ENCODE results near the gene CD164.

The CD164 gene

GRCh38 chr6:109362102-109362884, 20.0 kb downstream of the CD164 start:
- no peak for DNase-seq (ENCODE audit: low spot score)
- TF ChIP-seq, protein P1, sequence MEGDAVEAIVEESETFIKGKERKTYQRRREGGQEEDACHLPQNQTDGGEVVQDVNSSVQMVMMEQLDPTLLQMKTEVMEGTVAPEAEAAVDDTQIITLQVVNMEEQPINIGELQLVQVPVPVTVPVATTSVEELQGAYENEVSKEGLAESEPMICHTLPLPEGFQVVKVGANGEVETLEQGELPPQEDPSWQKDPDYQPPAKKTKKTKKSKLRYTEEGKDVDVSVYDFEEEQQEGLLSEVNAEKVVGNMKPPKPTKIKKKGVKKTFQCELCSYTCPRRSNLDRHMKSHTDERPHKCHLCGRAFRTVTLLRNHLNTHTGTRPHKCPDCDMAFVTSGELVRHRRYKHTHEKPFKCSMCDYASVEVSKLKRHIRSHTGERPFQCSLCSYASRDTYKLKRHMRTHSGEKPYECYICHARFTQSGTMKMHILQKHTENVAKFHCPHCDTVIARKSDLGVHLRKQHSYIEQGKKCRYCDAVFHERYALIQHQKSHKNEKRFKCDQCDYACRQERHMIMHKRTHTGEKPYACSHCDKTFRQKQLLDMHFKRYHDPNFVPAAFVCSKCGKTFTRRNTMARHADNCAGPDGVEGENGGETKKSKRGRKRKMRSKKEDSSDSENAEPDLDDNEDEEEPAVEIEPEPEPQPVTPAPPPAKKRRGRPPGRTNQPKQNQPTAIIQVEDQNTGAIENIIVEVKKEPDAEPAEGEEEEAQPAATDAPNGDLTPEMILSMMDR (IDR thresholded peaks at IDR 0.05; ENCODE audit: extremely low read depth, missing control alignments), result no peak

- no peak for DNase-seq (ENCODE audit: low spot score)
Measured at GRCh38 chr6:109360791-109361190, 21.5 kb downstream of the CD164 start.

GRCh38 chr6:109360281-109360680, 22.0 kb downstream of the CD164 start:
- TF ChIP-seq, protein P1 (IDR thresholded peaks at IDR 0.05; ENCODE audit: extremely low read depth, missing control alignments), result no peak
- DNase-seq (ENCODE audit: low spot score), result no peak

More at GRCh38 chr6:109360791-109361190, 21.5 kb downstream of the CD164 start:
- TF ChIP-seq, protein P1 (IDR thresholded peaks at IDR 0.05; ENCODE audit: extremely low read depth, missing control alignments), result no peak

DNA sequence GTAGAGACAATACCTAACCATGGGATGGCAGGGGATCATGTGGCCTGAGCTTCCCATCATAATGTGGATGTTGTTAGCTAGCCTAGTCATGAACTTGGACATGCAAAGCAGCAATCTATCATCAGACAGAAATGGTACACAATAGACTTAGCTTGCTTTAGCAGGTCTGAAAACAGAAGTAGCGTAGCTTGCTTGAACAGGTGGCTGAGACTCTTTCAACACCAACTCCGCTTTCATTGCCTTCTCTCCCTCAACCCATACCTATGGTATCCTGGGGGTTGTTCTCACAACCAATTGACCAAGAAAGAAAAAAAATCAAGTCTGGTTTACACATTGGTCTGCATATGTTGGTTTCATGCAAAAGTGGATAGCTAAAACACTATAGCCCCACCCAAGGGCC, 23.0 kb downstream of the CD164 start:
- TF ChIP-seq, protein P1 (IDR thresholded peaks at IDR 0.05; ENCODE audit: extremely low read depth, missing control alignments), result no peak
- DNase-seq (ENCODE audit: low spot score), result no peak

- TF ChIP-seq, protein P1 (IDR thresholded peaks at IDR 0.05; ENCODE audit: extremely low read depth, missing control alignments), result no peak
- no peak for DNase-seq (ENCODE audit: low spot score)
Measured at GRCh38 chr6:109358204-109358603, 24.1 kb downstream of the CD164 start.

DNA sequence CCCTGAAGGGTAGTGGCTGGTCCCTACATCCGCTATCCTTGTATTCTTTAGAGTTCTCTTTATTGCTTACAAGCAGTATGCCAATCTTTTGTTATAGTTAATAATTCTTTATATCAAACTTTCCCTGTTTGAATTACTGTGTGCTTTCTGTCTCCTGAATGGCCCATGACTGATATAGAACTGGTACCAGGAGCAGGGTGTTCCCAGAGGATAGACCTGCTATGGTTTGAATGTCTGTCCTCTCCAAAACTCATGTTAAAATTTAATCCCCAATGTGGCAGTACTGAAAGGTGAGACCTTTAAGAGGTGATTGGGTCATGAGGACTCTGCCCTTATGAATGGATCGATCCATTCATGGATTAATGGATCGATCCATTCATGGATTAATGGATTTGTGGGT, 26.0 kb downstream of the CD164 start:
- TF ChIP-seq, protein P1 (IDR thresholded peaks at IDR 0.05; ENCODE audit: extremely low read depth, missing control alignments), result no peak
- no peak for DNase-seq (ENCODE audit: low spot score)

DNA sequence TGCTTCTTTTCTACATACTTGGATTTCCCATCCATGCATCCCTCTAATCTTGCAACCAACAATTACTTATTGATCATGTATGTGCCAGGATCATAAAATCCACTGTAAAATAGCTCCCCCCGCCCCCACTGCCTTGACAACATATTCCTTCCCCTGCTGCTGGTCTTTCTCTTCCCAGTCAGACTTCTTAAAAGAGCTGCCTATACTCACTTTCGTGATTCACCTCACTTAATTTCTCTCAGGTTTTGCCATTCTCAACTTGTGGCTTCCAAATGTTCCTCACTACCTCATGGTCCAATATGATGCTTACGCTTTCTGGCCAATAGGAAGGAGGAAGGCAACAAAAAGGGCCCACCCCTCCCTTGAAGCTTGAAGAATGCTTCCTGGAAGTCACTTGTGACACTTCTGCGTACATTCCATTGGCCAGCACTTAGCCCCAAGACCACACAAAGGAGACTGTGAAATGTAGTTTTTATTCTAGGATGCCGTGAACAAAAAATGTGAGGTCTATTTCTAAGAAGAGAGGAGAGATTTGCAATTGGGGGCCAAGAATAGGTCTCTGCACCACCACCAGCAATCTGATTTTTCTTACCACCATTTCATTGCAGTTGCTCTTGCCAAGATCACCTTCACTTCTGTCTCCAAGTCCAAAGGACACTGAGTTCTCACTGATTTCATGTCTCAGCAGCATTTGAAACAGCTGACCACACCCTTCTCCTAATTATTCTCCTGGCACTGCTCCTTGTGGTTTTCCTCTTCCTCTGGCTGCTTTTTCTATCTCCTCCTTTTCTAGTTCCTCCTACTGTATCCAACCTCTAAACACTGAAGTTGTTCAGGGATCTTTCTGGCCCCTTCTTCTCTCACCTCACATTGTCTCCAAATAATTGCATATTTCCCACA, 30.8 kb downstream of the CD164 start:
- TF ChIP-seq, protein P1 (IDR thresholded peaks at IDR 0.05; ENCODE audit: extremely low read depth, missing control alignments), result no peak
- no peak for DNase-seq (ENCODE audit: low spot score)

Measured in GM20000 (cell line).